ENCODE measurements around the gene GRM8.

DNA sequence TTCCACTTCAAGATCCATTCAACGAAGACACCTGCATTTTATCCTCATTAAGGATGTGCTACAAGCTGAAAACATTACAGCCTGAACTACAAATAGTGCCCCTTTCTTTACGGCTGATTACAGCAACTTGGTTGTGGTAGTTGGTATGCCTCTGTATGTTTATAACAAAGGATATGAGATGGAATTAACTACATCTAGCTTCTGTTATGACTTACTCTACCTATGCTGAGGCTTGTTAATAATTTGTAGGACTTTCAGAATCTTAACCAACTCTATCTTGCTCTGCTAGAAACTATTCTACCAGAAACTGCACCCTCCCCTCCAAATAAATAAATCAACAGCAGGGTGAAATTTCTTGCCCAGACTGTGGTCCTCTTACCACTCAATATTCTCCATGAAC lies 448.1 kb downstream of the GRM8 start:
- TF ChIP-seq, protein P1, sequence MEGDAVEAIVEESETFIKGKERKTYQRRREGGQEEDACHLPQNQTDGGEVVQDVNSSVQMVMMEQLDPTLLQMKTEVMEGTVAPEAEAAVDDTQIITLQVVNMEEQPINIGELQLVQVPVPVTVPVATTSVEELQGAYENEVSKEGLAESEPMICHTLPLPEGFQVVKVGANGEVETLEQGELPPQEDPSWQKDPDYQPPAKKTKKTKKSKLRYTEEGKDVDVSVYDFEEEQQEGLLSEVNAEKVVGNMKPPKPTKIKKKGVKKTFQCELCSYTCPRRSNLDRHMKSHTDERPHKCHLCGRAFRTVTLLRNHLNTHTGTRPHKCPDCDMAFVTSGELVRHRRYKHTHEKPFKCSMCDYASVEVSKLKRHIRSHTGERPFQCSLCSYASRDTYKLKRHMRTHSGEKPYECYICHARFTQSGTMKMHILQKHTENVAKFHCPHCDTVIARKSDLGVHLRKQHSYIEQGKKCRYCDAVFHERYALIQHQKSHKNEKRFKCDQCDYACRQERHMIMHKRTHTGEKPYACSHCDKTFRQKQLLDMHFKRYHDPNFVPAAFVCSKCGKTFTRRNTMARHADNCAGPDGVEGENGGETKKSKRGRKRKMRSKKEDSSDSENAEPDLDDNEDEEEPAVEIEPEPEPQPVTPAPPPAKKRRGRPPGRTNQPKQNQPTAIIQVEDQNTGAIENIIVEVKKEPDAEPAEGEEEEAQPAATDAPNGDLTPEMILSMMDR (optimal IDR thresholded peaks at IDR 0.05 in 1 of 3, IDR thresholded peaks at IDR 0.05 in 1 of 3, conservative IDR thresholded peaks at IDR 0.05 in 1 of 3; ENCODE audit: extremely low read depth in 1 of 3, insufficient read depth in 2 of 3, low read length in 3 of 3): no peak
- TF ChIP-seq EZH2 (IDR thresholded peaks at IDR 0.05; ENCODE audit: low read length): no peak
